Measurements from ENCODE around the gene SCN2B. TPM values are rescaled to one million over a fixed set of nuclear protein-coding genes. Genes with fewer than 3 reads are reported as not detected.

SCN2B gene, protein sequence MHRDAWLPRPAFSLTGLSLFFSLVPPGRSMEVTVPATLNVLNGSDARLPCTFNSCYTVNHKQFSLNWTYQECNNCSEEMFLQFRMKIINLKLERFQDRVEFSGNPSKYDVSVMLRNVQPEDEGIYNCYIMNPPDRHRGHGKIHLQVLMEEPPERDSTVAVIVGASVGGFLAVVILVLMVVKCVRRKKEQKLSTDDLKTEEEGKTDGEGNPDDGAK
- total RNA-seq (1 to 10 TPM in 3 of 4 donors, under 1 TPM in 1; 0.40 to 6.6 (median 1.8) TPM), polyA plus RNA-seq (under 1 TPM; 0.09 to 0.51 (median 0.23) TPM)
- long read RNA-seq, donor 1, full-length matches to known transcripts = 1 of 4 reads
- long read RNA-seq, donor 1, partial matches to known transcripts = 2 of 4 reads
- long read RNA-seq, donor 1, other reads (novel, unspliced or antisense) = 1 of 4 reads
- long read RNA-seq, donor 2 = 0 reads

DNA sequence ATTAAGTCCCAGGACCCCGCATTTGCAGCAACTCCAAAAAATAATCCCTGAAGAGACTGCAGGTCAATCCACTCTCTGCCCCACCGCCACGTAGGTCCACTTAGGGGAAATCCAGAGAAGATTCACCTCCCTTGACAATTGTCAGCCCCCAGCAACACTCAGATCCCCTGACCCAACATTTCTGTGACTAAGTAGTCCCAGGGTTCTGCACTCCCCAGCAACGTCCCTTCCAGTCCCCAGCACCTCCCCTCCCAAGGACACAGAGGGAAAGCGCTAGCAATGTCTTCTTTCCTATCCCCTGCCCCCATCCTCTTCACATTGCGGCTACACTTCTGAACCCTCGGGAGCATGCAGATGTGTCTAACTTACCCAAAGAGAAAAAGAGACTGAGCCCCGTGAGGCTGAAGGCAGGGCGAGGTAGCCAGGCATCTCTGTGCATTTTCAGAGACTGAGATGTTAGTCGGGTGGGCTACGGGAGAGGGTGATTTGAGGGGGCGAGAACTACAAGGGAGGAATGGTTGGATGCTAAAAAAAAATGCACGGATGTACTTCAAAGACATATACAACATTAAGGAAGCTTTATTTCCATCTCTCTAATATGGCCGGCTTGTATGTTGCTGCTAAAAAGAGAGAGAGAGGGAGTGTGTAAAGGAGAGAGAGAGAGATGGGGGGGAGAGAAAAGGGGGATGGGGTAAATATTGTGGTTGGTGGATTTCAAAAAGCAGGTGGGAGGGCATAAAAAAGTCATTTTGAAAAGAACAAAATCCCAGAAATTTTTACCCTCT is at the start of gene SCN2B:
SCN2B (minus strand) TSS at position 647 of the 785 bp plus-strand sequence; CDS start at position 439, 208 bp downstream.
- Histone ChIP-seq H3K4me3 (peak within 1 kb of the TSS; percentile 60), H3K4me1 (peaks cover 19% of the 10 kb centered on the region), H3K27me3 (ENCODE audit: insufficient read depth in 3 of 3, low read length in 2 of 3) (no peaks in the 10 kb centered on the region), H3K9me3 (no peaks in the 10 kb centered on the region), H3K27ac (peak within 1 kb of the TSS; percentile 73), H3K36me3 (ENCODE audit: insufficient read depth in 1 of 2, low read depth in 1 of 2) (no peaks in the 10 kb centered on the region)
- ATAC-seq (peak in 2 of 4 donors; percentile 46 to 64), DNase-seq (no peak)
- TF ChIP-seq, protein P1, sequence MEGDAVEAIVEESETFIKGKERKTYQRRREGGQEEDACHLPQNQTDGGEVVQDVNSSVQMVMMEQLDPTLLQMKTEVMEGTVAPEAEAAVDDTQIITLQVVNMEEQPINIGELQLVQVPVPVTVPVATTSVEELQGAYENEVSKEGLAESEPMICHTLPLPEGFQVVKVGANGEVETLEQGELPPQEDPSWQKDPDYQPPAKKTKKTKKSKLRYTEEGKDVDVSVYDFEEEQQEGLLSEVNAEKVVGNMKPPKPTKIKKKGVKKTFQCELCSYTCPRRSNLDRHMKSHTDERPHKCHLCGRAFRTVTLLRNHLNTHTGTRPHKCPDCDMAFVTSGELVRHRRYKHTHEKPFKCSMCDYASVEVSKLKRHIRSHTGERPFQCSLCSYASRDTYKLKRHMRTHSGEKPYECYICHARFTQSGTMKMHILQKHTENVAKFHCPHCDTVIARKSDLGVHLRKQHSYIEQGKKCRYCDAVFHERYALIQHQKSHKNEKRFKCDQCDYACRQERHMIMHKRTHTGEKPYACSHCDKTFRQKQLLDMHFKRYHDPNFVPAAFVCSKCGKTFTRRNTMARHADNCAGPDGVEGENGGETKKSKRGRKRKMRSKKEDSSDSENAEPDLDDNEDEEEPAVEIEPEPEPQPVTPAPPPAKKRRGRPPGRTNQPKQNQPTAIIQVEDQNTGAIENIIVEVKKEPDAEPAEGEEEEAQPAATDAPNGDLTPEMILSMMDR (IDR thresholded peaks at IDR 0.05) = no peak
- WGBS, 3 donors = 13 to 23% (median 22%) methylated on average over 14 of the region's 14 CpGs
- intact Hi-C loops (cut with DNase I) = no loop called here

DNA sequence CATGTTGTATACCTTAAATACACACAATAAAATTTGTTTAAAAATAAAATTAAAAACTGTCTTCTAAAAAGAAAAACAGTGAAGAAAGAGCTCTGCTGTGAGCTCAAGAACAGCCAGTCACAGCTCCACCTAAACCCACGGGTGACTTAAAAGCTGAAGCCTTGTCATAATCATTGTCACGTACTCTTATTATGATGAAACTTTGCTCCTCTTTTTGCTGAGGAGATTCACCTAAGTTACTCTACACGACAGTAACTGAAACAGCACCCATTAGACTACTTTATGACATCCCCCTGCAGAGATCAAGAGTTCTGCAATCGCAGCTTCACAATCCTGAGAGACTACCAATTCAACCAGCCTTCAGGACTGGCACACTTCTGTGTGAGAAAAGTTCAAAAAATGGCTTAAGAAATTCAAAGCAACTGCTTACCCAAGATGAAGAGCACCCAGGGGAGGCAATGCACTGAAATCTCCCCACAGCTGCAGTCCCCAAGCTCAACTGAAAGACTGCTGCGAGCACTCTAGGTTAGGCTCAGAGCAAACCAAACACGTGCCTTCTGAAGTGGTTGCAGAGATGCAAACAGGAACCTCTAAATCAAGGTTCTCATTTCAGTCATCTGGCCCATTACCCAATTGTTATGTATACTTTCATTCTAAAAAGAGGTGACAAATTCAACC is 48.2 kb upstream of the SCN2B start, which contains the start of gene JAML:
JAML (minus strand) TSS at position 501 of the 678 bp plus-strand sequence. CDS start 10,145 bp downstream, outside the sequence.
- DNase-seq = no peak
- TF ChIP-seq, protein P1 (IDR thresholded peaks at IDR 0.05) = no peak
- Histone ChIP-seq H3K4me3 (peak within 1 kb of the TSS; percentile 6), H3K36me3 (ENCODE audit: insufficient read depth in 1 of 2, low read depth in 1 of 2) (no peaks in the 10 kb centered on the region), H3K4me1 (no peaks in the 10 kb centered on the region), H3K27ac (no peak within 1 kb of the TSS), H3K9me3 (no peaks in the 10 kb centered on the region), H3K27me3 (ENCODE audit: insufficient read depth in 3 of 3, low read length in 2 of 3) (peaks cover 2 to 16% (median 4%) of the 10 kb centered on the region in 3 donors)
- 49 to 63% (median 60%) methylated on average over 6 of the region's 6 CpGs for WGBS, 3 donors
- intact Hi-C loops (cut with DNase I) = no loop called here
- ATAC-seq = no peak

DNA sequence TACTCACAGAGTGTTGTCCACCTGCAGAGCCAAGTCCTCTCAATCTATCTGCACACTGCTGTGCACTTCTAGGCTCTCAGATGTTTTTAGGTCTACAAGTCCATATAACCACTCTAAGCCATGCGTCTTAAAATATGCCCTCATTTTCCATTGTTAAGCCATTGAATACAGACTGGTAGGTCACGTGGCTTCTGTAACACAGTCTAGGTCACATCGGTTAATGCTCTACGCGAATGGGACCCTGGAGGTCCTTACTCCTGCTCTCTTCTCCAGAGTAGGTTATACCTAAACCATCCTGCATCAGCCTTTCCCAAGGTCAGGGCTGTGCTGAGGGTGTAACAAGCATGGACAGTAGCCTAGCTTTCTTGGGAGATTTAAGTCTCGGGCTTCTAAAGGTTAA is 47.6 kb upstream of the SCN2B start:
- peak overlapping the region; percentile 6 for H3K4me3 ChIP-seq
- H3K27me3 ChIP-seq (ENCODE audit: insufficient read depth in 3 of 3, low read length in 2 of 3) = peaks cover 2 to 16% (median 4%) of the 10 kb centered on the region in 3 donors
- TF ChIP-seq, protein P1 (IDR thresholded peaks at IDR 0.05) = no peak
- WGBS, 3 donors = 78 to 89% (median 83%) methylated on average over 6 of the region's 6 CpGs
- no peaks in the 10 kb centered on the region for H3K36me3 ChIP-seq (ENCODE audit: insufficient read depth in 1 of 2, low read depth in 1 of 2)
- no peaks in the 10 kb centered on the region for H3K4me1 ChIP-seq
- intact Hi-C loops (cut with DNase I) = no loop called here
- ATAC-seq (no peak), DNase-seq (no peak)
- H3K27ac ChIP-seq = no peak overlapping the region
- H3K9me3 ChIP-seq = no peaks in the 10 kb centered on the region

DNA sequence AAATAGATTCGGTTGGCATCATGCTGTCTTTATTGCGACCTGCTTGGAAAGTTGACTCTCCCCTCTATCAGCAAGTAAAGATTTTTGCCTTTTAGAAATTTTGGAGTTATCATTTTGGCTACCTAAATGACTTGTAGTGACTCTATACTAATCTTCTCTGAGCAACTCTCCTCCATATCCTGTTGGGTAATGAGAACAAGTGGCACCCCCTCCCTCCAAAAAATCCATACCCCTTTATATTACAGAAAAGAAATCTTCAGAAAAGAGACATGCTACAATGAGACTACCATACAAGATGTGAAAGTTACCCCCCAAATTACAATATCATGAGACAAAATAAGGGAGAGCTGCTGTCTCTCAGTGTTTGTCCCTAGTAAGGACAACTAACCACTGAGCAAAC is 47.1 kb upstream of the SCN2B start:
- intact Hi-C loops (cut with DNase I) = no loop called here
- 83 to 89% (median 88%) methylated on average over 2 of the region's 2 CpGs for WGBS, 3 donors
- H3K27ac ChIP-seq = no peak overlapping the region

More for the DNA sequence above, 47.1 kb upstream of the SCN2B start:
- Histone ChIP-seq H3K4me3 (peak overlapping the region; percentile 6), H3K27me3 (ENCODE audit: insufficient read depth in 3 of 3, low read length in 2 of 3) (peaks cover 2 to 16% (median 4%) of the 10 kb centered on the region in 3 donors), H3K4me1 (no peaks in the 10 kb centered on the region), H3K9me3 (no peaks in the 10 kb centered on the region), H3K36me3 (ENCODE audit: insufficient read depth in 1 of 2, low read depth in 1 of 2) (no peaks in the 10 kb centered on the region)
- ATAC-seq (no peak), DNase-seq (no peak)
- TF ChIP-seq, protein P1 (IDR thresholded peaks at IDR 0.05) = no peak
